DMS 273 treated with DMSO at 0.1 percent for 48 hours (cell line): Measurements from ENCODE around the gene TTLL3.
"Not testable (repeated sequence)": the region's sequence is repeated elsewhere in the genome, so short reads cannot be mapped to it uniquely, and the experiment has no call there.

Experiments used
- DNase-seq: peaks from one replicate; lab custom pipeline; 2025; lab: John Stamatoyannopoulos, UW

The TTLL3 gene, protein sequence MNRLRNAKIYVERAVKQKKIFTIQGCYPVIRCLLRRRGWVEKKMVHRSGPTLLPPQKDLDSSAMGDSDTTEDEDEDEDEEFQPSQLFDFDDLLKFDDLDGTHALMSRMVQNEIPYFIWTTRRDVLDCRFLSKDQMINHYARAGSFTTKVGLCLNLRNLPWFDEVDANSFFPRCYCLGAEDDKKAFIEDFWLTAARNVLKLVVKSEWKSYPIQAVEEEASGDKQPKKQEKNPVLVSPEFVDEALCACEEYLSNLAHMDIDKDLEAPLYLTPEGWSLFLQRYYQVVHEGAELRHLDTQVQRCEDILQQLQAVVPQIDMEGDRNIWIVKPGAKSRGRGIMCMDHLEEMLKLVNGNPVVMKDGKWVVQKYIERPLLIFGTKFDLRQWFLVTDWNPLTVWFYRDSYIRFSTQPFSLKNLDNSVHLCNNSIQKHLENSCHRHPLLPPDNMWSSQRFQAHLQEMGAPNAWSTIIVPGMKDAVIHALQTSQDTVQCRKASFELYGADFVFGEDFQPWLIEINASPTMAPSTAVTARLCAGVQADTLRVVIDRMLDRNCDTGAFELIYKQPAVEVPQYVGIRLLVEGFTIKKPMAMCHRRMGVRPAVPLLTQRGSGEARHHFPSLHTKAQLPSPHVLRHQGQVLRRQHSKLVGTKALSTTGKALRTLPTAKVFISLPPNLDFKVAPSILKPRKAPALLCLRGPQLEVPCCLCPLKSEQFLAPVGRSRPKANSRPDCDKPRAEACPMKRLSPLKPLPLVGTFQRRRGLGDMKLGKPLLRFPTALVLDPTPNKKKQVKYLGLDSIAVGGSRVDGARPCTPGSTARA

DNA sequence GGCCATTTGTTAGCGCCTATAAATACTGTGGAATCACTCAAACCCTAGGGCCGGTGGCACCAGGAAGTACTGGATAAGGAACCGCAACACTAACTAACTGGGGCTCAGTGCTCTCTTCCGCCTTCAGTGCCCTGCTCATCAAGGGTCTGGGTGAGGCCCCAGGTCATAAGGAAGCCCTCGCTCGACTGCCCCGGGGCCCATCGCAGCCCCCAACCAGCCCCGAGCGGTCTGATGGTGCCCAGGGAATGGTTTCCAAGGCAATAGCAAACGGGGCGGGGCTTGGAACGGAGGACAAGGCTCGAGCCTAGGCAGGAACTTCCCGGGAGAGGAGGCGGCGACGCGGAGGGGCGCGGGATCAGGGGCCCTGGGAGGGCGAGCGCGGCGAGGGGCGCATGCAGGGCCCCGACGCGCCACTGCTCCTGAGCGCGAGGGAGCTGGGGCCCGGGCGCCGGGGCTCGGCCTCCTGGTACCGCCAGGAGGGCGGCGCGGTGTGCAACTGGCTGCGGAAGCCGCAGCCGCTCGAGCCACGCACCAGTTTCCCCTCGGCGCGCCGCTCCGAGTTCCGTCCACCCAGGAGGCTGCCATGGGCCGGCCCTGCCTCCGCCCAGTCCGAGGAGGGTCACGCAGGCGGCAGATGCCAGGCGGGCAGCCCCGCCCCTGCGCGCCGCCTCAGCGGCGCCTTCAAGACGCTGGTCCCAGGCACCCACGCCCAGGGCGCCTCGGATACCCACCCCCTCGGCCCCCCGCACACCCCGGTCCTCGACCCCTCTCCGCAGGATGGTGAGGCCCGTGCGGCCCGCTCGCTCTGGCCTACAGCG lies at the start of gene TTLL3:
Gene TTLL3 (plus strand): TSS at position 648 of the 818 bp plus-strand sequence. CDS start 400 bp downstream, outside the sequence.
- DNase-seq: no peak

DNA sequence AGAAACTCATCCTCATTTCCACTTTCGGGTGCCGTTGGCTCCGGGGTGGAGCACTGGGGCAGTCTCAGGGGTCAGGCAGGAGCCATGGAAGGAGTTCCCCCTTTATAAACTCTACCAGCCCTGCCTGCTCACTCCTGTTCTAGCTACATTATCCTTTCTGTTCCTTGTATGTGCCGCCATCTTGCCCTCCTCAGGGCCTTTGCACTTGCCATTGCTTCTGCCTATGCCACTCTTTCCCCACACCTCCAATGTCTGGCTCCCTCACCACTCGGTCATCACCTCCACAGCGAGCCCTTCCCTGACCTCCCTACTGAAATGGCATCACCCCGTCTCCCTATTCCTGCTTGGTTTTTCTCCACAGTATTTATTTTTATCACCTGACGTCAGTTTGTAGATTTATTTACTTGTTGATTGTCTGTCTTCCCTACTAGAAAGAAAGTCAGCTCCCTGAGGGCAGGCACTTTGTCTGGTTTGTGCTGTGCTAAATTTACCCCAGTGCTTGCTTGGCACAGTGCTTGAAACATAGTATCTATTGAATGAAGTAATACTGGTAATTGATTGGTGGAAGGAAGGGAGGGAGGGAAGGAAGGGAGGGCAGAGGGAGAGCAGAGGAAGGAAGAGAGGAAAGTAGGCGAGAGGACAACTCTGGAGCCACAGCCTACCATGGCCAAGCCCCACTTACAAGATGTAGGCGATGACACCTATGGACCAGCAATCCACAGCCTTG lies 49.1 kb upstream of the TTLL3 start:
- no peak for DNase-seq

DNA sequence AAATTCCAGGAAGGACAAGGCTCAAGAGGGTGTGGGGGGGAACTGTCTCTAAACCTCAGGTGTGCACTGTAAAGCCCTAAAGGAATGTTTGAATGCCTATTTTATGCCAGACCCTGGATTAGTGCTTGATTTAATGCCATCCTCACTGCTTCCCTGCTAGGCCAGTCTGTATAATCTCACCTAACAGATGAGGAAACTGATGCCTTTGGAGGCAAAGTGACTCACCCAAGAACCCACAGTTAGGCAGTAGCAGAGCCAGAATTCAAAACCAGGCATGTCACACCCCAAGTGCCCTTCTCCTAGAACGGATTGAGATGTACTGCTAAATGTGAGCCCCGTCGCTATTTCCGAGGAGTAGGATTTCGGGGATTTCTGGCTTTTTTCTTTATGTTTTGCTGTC lies 48.1 kb upstream of the TTLL3 start:
- no peak for DNase-seq

DNA sequence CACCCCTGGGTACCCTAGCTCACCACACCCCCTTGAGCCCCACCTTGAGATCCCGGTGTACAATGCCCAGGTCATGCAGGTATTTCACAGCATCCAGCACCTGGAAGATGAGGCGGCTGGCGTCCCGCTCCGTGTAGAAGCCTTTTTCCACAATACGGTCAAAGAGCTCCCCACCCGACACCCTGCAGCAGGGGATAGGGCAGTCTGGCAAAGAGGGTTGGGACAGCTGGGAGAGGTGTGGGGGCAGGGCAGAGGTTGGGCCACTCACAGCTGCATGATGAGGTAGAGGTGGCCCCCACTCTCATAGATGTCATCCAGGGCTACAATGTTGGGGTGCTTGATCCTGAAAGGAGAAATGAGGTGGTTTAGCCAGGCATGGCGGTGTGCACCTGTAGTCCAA lies 47.2 kb upstream of the TTLL3 start:
- DNase-seq: no peak

DNA sequence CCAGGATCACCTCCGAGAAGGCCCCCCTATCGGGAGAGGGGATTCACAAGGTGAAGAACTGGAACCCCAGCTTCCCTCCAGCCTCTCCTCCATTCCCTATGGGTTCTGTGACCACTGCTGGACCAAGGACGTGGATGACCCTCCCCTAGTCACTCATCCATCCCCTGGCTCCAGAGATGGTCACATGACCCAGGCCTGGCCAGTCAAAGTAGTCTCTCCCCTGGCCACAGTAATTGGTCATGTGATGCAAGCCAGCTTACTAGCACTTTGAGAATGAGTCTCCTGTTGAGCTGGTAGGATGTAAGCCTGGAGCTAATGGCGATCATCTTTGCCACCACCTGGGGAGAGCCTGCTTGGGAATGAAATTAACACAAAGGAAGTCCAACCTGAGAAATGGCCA lies 44.2 kb upstream of the TTLL3 start:
- DNase-seq: no peak

DNA sequence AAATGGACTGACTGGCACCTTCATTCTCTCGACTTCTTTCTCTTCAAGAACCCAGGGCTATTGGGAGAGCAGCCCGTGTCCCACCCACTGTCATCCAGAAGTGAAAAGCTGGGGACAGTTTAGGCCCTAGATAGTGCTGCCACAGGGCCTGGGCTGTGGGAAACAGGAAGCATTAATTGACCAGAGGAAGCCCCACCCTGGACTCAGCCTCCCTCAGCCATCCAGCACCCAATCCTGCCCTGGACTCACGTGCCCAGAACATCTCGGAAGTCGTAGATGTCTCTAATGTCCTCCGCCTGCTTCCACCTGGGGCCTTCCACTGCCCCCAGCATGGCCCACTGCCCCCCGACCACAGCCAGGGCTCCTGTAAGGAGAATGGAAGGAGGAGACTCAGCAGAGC lies 42.6 kb upstream of the TTLL3 start:
- no peak for DNase-seq

DNA sequence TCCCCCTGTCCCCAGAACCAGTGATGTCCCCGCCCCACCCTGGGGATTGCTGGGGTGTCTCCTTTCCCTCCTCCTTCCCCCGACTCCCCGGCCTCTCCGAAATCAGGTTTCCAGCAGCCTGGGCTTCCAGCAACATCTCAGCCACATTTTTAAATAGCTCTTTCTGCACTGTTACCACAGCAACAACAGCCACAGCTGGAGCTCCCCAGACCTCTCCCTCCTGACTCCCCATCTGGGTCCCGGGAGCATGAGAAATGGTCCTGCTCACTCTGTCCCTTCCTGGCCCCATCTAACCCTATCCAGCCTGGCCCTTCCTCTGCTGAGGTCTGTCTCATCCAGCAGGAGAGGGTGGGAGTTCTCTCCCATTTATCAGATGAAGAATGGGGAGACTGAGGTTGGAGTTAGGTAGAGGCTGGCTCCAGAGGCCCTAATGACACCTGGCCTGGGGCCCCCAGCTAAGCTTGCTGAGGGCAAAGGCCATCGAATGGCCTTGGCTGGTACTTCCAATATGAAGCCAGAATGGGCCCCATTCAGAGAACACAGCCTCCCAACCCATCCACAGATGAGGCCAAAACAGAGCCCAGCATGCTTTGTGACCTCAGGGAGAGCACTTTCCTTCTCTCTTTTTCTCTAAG lies 41.8 kb upstream of the TTLL3 start:
- DNase-seq: no peak

DNA sequence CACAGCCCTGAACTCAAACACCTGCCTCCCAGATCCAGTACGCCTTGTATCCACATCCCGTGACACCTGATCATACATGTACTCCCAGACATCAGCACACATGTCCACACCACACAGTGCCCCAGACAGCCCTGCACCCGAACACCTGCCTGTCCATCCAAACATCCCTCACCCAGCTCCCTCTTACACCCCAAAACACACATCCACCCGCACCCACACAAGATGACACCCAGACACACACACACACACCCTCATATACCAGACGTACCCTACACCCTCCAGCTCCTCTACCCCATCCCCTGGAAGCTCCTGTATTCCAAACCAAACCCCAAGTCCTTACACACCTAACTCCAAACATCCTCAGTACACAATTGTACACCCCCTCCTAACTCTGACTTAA lies 41.0 kb upstream of the TTLL3 start:
- DNase-seq: no peak

DNA sequence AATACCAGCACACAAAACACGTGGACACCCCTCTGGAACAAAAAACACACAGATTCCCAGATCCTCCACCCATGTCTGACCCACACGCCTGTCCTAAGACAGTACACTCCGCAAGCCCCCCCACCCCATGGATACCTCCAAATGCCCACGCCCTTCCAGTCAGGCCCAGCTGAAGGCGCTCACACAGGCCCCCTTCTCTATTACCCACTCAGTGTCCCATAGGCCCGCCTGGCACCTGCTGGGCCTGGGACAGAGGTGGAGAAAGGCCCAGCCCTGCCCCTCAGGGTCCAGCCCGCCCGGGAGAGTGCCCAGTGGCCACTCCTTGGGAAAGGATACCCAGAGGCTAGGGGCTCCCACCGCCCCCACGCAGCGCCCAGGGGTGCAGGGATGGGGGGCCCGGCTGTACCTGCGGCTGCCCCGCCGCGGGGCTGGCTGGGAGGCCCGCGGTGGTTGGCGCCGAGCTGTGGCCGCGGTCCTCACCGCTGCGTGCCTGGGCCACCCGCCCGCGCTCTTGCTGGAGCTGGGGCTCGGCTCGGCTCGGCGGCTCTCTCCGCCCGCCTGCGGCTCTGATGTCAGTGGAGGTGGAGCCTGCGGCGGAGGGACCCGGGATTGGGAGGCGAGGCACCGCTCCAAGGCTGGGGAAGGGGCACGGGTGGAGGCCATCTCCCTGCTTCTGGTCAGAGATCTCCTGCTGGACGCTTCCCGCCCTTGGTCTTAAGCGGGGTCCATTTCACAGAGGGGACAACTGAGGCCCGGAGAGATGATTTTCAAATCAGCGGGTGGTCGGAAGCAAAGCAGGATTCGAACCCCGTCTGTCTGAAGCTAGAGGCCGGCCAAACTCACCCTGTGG lies 40.4 kb upstream of the TTLL3 start, which contains the start of gene CAMK1:
Gene CAMK1 (minus strand): TSS at position 522 of the 850 bp plus-strand sequence. CDS start 2,198 bp downstream, outside the sequence.
- DNase-seq: no peak

DNA sequence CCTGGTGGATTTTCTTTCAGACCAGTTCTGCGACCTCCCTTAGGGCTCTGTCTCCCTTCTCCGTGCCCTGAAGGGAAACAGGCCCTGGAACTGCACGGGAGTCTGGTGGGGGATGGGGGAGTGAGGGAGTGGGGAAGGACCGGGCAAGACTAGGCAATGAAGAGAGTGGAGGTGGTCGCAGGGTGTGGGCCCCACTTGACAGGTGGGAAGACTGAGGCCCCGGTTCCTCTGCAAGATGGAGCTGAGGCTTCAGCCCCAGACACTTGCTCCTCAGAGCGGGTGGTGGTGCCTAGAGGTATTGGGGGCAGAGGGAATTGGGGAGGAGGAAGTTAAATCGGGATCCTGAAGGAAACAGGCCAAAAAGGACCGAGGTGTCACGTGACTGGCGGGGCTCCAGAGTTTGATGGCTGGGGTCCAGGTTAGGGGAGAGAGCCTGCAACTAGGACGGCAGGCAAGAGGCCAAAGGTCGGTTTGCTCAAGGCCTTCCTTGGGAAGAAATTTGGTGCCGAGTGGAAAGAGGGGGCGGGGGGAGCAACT lies 39.7 kb upstream of the TTLL3 start:
- no peak for DNase-seq

DNA sequence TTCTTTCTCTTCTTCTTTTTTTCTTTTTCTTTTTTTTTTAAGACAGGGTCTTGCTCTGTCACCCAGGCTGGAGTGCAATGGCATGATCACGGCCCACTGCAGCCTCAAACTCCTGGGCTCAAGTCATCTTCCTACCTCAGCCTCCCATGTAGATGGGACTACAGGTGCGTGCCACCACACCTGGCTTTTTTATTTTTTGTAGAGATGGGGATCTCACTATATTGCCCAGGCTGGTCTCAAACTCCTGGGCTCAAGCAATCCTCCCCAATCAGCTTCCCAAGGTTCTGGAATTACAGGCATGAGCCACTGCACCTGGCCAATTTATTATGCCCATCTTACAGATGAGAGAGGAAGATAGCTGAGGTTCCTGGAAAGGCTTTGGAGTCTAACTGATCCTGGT lies 39.1 kb upstream of the TTLL3 start:
- DNase-seq: not testable (repeated sequence)

DNA sequence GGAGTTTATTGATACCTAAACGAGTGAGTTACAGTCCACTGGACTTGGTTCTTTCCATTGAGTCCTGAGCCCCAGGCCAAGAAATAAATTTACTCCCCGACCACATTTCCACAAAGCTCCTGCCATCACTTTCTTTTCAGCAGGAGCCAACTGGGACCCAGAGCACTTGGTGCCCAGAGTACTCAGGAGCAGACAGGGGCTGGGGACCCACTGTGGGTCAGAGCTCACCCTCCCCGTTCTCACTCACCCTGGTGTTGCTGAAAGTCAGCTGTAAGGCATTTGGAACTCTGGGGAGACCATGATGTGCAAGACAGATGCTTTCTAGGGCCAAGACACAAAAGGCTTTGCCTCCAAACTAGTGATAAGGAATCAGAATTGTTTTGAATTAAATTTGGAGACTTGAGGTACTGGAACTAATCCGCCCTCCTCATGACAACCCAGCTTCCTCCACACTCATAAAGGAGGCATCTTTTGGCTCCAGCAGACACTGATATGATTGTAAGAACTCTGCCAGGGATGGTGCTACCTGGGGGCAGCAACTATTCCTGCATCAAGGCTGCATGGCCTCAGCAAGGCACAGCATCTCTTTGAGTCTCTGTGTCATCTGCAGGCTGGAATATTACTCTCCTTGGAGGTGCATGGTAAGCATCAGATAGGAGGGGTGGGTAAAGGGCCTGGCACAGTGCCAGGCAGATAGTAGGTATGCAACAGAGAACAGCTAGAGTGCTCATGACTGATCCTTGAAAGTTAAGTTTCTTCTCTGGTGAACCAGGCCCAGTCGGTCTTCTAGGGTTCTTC lies 33.0 kb upstream of the TTLL3 start:
- no peak for DNase-seq

DNA sequence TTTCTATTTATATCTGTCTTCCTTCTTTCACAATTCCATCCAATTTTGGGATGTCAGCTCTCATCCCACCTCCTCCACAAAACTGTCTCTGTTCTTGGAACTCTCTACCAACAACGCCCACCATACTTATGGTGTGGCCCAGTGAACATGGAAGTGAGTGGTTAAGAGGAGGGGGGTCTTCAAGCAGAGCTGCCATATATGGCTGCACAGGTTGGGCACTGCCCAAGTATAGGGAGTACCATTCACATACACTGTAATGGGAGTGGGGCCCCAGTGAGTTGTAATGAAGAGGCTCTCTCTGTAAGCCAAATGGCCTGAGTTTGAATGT lies 32.4 kb upstream of the TTLL3 start:
- no peak for DNase-seq

DNA sequence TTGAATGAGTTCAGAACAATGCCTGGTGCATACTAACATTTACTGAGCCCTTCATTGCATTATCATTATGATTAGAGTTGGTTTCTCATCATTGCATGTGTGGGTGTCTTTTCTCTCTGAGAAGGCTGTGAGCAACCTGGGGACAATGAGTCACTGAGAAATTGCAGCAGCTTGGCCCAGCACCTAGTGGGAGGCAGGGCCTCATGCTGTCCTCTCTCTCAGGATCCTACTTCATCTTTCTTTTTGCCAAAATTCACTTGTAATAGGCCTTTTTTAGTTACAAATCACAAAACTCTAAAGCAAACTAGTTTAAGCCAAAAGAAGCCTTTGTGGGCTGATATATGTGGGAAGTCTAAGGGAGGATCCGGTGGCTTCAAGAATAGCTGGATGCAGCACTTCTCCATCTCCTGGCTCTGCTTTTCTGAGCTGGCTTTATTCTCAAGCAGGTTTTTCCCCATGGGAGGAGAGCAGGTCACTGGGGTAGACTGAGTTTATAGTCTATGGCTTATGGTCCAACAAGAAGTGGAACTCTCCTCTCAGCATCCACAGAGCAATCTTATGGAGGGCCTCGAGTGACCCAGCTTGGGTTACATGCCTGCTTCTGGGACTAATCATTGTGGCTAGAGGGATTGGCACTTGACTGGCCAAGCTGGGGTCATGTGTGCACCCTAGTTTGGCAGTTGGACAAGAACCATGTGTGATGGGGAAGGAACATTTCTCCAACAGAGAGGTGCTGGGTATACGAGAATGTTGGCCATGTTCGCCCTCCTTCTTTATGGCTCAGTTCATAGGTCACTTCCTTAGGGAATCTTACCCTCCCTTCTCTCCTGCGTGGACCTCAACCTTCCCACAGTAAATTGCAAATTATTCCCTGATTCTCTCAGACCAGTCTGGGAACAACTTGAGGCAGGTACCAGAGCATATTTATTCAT lies 31.7 kb upstream of the TTLL3 start:
- no peak for DNase-seq

DNA sequence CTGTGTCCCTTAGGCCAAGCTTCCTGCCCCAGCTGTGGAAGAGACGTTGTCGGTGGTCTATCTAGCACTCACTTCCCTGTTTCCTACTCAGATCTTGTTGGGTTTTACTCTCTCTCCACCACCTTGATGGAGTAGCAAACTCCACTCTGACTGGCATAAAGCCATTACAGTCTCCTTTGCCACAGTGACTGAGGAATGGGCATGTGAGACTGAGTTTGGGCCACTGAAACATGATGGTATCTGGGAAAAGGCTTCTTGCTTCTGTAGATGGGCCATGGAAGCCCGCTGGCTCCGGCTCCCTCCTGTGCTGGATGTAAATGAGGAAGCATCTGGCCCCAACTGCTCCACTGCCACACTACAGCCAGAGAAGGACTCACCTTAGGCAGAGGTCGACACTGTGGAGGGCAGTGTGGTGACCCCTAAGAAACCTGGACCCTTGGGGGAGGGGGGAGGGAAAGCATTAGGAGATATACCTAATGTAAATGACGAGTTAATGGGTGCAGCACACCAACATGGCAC lies 30.9 kb upstream of the TTLL3 start:
- no peak for DNase-seq

DNA sequence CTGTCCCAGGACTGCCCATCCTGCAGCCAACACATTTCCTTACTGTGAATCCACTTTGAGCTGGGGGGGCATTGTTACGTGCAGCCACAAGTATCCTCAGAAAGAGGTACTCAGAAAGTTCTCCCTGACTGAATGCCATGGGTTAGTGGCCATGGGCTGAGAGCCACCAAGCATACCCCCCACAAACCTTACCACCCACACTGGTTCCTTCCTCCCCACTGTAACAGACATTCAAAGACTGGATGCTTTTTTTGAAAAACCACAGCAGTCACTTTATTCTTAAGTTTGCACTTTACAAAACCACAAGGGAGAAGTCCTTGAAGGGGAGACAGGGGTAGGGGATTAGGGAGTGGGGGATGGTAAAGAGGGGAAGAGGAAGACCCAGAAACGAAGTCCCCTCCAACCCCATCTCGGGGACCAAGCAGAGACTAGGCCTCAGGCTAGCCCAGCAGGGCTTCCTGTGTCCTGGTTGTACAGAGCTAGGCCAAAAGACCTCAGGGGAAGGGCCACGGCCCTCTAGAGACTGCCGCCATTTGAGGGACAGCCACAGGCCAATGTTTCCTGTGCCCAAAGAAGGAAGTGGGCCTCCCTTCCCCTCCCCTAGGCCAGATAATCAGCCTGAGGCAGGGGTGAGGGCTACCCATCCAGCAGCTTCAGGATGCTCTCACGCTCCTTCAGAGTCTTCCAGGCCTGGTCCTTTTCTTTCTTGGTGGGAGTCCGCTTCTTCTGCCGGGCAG lies 30.2 kb upstream of the TTLL3 start:
- no peak for DNase-seq

DNA sequence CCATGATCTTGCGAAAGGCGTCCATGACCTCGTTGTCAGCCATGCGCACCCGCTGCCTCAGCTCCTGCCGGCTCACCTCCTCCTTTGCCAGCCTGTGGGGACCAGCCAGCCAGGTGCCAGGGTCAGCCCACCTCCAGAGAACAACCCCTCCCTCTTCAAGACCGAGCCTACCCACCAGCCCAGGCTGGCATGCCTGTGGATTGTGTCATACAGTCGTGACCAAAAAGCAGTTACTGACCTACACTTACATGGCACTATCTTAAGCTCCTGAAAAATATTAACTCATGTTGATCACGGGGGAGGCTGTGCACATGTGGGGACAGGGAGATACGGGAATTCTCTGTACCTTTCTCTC lies 29.6 kb upstream of the TTLL3 start:
- DNase-seq: no peak
